Measurements from ENCODE around the gene ZNF503.
"Not testable (repeated sequence)": the region's sequence is repeated elsewhere in the genome, so short reads cannot be mapped to it uniquely, and the experiment has no call there.

The ZNF503 gene

GRCh38 chr10:75395066-75395931 is 6.3 kb downstream of the ZNF503 start:
- peak; percentile 51 for DNase-seq (ENCODE audit: low read depth)

GRCh38 chr10:75394221-75394620 is 7.3 kb downstream of the ZNF503 start:
- DNase-seq (ENCODE audit: low read depth), result no peak

GRCh38 chr10:75392744-75393143 is 8.8 kb downstream of the ZNF503 start:
- no peak for DNase-seq (ENCODE audit: low read depth)

DNA sequence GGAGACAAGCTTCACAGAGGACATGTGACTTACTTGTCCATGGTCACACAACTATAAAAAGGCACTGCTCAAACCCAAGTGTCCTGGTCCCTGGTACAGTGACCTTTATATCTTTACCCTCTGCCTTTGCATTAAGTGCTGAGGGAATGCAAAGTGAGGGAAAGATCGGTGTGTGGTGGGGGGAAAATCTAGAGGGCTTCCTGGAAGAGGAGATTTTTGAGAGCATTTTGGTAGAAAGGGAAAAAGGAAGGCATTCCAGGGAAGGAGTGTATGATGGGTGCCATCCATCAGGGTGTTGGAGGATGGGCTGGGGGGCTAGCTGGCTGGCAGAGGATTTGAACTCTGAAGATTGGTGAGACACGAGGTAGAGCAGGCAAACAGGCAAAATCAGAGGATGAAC is 9.3 kb downstream of the ZNF503 start:
- no peak for DNase-seq (ENCODE audit: low read depth)

DNA sequence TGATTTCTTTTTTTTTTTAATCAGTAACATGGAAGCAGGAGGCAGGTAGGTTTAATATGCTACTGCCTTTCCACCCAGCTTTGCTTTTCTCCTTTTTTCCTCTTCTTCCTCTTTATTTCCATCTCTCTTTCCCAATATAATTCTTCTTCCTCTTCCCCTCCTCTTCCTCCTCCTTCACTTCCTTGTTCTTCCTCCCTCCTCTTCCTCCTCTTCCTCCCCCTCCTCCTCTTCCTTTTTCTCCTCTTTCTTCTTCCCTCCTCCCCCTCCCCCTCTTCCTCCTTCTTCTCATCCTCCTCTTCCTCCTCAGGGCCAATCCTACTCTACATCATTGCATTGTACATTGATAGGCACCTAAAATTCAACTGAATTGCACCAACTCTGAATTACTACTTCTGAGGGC is 11.4 kb downstream of the ZNF503 start:
- no peak for DNase-seq (ENCODE audit: low read depth)

GRCh38 chr10:75388082-75388481 is 13.5 kb downstream of the ZNF503 start:
- DNase-seq (ENCODE audit: low read depth), result no peak

DNA sequence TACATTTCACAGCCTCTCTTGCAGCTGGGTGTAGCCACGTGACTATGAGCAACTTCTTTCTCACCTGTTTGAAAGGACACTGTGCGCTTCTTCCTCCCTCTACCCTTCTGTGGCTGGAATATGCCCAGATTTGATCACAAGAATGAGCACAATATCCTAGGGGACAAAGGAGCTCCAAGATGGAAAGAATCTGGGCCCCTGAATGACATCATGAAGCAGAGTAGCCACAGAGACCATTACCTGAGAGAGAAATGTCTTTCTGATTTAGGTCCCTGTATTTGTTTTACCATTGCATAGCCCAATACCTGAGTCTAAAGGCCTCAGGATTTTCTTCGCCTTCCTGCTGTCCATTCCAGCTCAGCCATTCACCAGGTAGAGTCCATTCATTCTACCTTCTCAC is 15.4 kb downstream of the ZNF503 start:
- no peak for DNase-seq (ENCODE audit: low read depth)

DNA sequence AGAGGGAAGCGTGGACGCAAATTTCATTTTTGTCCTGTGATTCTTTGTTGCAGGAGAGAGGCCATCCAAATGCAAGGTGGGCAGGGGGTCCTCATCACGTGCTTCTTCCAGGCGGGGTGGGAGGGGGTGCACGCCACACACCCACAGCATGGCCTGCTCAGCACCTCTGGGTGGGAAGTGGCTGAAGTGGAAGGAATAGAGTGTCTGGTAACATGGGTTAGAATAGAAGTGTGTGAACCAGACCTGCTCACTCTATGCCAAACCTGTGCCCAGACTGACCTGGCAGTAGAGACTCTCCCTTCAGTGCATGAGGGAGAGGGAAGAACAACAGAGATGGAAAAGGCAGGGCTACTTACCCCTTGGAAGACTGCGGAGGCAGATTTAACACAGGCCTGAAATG is 21.7 kb downstream of the ZNF503 start:
- no peak for DNase-seq (ENCODE audit: low read depth)

DNA sequence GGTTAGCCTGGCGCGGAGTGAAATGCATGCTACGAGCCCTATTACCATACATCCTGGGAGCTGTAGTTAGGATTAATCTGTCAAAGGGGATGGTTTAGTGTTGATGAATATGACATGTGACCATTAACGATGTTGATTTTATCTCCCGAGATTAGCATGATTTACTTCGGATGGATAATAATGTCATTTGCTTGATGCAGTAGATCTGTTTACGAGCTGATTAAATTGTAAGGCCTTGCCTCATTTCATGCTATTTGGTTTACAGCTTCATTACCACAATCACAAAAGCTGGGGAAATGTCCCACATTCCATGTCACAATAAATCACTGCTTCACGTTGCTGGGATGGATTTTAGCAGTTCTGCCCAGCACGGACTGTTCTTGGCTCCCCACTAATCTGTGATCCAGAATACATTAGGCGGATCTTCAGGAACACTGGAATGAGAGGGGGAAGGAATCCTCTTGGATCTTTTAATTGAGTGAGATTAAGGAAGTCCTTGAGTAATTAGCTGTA is 22.3 kb downstream of the ZNF503 start:
- peak; percentile 12 for DNase-seq (ENCODE audit: low read depth)

- DNase-seq (ENCODE audit: low read depth), result no peak
Measured at GRCh38 chr10:75378379-75378778, 23.2 kb downstream of the ZNF503 start.

DNA sequence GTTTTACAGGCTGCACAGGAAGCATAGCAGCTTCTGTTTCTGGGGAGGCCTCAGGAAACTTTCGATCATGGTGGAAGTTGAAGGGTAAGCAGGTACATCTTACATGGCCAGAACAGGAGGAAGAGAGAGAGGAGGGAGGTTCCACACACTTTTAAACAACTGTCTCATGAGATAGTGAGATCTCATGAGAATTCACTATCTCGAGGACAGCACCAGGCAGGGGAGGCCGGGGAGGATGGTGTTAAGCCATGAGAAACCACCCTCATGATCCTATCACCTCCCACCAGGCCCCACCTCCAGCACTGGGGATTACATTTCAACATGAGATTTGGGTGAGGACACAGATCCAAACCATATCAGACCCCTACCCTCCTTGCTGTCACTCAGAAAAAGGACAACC is 23.7 kb downstream of the ZNF503 start:
- DNase-seq (ENCODE audit: low read depth), result no peak

DNA sequence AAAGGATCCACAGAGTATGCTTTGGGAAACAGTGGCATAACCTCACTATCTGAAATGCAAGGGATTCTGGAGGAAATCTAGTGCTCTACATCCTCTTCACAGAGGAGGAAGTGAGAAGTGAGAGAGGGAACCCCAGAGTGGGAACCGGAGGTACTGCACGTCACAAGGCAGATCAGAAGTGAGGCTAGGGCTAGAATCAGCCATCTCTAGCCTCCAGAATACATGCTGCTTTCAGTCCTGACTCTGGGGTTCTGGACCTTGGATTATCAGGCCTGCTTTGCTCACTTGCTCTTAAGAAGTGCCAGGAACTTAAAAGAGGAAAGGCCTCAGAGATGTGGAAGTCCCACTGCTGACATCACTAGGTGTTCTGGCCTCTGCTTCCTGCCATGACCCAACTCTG is 25.7 kb downstream of the ZNF503 start:
- no peak for DNase-seq (ENCODE audit: low read depth)

DNA sequence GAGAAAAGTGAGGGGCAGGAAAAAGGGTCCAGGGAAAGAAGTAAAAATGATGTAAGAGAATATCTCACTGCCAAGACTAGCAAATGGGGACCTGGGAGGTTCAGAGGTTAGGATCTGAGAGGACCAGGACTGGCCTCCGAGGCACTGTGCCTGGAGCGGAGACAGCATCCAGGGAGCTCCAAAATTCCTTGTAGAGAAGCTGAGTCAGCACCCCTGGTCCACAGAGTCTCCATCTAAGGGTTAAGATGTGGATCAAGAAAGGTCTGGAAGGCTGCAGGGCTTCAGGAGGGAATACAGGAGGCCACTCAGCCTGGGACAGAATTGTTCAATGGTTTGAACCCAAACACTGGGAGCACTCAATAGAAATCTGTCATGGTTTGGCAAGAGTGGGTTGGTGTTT is 30.6 kb downstream of the ZNF503 start:
- DNase-seq (ENCODE audit: low read depth), result no peak

- DNase-seq (ENCODE audit: low read depth), result not testable (repeated sequence)
Measured at GRCh38 chr10:75369838-75370237, 31.7 kb downstream of the ZNF503 start.

DNA sequence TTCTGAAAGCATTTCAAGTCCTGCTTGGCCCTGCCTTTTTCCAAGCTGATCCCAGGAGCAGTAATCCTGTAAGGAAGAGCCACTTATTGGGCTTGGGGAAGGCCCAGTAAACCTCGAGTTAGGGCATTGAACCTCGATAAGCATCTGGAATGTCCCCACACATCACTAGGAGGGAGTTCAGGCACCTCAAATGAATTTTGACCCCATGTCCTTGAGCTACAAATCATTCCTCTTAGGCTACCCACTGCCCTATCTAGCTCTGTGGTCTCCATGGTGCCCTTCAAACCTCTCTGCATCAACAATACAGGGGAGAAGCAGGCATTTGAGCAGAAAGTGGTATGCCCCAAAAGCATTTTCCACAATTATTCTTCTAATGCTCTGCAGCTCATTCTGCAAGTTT is 33.7 kb downstream of the ZNF503 start:
- DNase-seq (ENCODE audit: low read depth), result no peak

DNA sequence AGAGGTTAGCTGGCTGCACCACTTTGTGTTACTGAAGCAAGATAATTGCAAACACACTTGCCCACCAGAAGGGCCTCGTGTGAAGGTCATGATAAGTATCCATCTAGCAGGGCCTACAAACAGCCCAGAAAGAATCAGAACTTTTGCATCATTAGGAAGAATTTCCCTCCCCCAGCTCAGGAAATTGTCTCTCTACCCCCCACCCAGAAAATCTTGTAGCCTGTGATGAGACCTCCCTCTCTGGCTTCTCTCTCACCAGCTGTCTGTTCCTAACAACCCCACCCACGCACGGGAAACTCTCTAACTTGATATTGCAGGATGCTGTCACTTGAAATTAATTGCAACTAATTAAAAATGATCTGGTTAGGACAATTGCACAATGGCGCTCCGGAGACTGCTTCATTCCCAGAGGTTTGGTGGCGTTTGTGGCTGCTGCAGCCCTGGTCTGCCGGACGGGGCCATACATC is 34.5 kb downstream of the ZNF503 start:
- no peak for DNase-seq (ENCODE audit: low read depth)

DNA sequence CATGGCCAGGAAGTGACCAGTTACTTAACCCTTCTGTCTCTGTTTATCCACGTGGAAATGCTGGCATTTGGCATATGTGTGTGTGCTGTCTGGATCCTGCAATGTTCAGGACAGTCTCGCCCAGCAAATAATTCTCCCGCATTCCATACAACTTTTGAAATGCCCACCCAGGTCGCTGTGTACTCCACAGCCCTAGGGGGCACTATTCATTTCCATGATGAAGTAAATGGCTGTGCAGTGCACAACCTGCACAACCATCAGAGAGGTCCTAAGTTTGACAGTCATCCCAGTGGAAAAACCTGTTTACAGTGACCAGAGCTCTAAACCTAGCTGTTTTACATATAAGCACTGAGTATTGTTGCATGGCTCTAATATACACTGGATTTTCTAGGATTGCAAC is 38.1 kb downstream of the ZNF503 start:
- no peak for DNase-seq (ENCODE audit: low read depth)

- DNase-seq (ENCODE audit: low read depth), result not testable (repeated sequence)
Measured at GRCh38 chr10:75359876-75360275, 41.7 kb downstream of the ZNF503 start.

GRCh38 chr10:75358835-75359421 is 42.6 kb downstream of the ZNF503 start:
- DNase-seq (ENCODE audit: low read depth), result peak; percentile 82

DNA sequence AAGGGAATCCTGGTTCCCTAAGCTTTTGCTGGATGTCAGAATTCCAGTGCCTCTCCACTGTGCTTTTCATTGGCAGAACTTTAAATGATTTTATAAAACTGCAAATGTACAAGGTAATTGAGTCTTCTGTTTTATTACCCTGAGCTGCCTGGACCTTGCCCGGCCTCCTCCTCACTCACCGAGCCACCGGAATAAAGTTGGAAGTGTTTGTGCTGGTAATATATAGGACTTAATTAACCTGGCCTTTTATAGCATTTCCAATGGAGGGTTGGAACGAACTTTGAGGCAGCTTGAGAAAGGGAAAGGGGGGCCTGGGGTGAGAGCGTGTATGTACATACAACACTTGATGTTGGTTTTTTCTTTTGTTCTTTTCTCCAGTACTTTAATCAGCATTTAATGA is 43.4 kb downstream of the ZNF503 start:
- DNase-seq (ENCODE audit: low read depth), result no peak

DNA sequence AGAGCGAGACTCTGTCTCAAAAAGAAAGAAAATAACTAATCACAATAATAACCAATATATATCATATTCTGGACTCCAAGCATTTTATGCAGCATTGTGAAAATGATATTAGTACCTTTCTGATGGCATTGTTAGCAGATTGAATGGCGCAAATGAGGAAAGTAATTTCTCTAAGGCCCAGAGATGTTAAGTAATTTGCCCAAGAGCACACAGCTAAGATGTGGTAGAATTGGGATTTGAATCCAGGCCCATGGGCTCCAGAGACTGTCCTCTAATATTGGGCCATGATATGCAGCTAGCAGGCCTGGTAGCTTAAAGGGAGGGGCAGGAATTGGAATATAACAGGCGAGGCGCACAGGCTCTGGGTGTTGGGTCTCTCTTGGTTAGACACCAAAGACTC is 44.1 kb downstream of the ZNF503 start:
- no peak for DNase-seq (ENCODE audit: low read depth)

DNA sequence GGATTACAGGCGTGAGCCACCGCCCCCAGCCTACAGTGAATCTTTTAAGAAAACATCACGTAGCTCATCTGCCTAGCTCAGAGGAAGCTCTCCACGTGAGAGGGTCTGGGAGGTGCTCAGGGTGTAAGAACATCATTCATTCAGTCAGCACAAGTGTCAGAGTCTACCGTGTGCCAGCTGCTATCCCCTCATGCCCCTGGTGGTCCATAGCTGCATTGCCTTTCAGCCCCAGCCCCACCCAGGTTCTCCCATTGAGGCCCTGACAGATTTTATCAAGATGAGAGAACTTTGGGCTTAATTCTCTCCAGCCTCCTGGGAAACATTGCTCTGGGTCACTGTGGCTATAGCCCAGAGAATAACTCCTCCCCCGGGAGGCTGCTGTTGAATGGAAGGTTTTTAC is 45.1 kb downstream of the ZNF503 start:
- DNase-seq (ENCODE audit: low read depth), result no peak

GRCh38 chr10:75355706-75356105 is 45.9 kb downstream of the ZNF503 start:
- DNase-seq (ENCODE audit: low read depth), result no peak

Data from fibroblast of gingiva (primary cell).